IPS DF 6.9 (cell line): ENCODE data around the gene HCRT.
"Not testable (repeated sequence)": the region's sequence is repeated elsewhere in the genome, so short reads cannot be mapped to it uniquely, and the experiment has no call there.

Source experiments
- DNase-seq: peaks from one replicate; pipeline ENCODE4 v3.0.0-alpha.2; 2013; ENCODE audit warnings: low read depth, low spot score
- H3K27ac ChIP-seq: one replicate; pipeline ENCODE4 v1.5.1; 2013; ENCODE audit warnings: low read length, control low read depth
- H3K27me3 ChIP-seq: 2 replicates; pipeline ENCODE4 v1.6.1; 2013; ENCODE audit warnings: mild to moderate bottlenecking, low read length; ENCODE audit not compliant: control insufficient read depth, insufficient read depth
- H3K36me3 ChIP-seq: 2 replicates; pipeline ENCODE4 v1.6.1; 2013; ENCODE audit warnings: low read length; ENCODE audit not compliant: control insufficient read depth, insufficient read depth
- H3K4me1 ChIP-seq: 2 replicates; pipeline ENCODE4 v1.6.1; 2013; ENCODE audit warnings: low read length; ENCODE audit not compliant: control insufficient read depth, insufficient read depth
- H3K4me3 ChIP-seq: 2 replicates; pipeline ENCODE4 v1.5.1; 2013; ENCODE audit warnings: mild to moderate bottlenecking, low read length
- H3K9me3 ChIP-seq: 2 replicates; pipeline ENCODE4 v1.6.1; 2013; ENCODE audit warnings: low read length, inconsistent platforms; ENCODE audit not compliant: control insufficient read depth, insufficient read depth
- WGBS: extraction: QIAGEN DNeasy Blood & Tissue Kit; methylation state at CpG from one replicate; pipeline ENCODE4 v1.1.7; 2013; ENCODE audit warnings: mixed read lengths, missing lambda C conversion rate; ENCODE audit not compliant: insufficient read length, insufficient coverage; 5-methylcytosine and 5-hydroxymethylcytosine counted together

Gene HCRT

GRCh38 chr17:42184713-42185620, at the start of gene HCRT:
HCRT (minus strand) TSS chr17:42185452; CDS start chr17:42185365, 87 bp downstream.
- no peaks in the 10 kb centered on the region; the same call in 1 of the 2 replicates for H3K4me1 ChIP-seq
- DNase-seq, result no peak
- H3K27me3 ChIP-seq, result peaks cover 5% of the 10 kb centered on the region; the same call in 1 of the 2 replicates
- no peaks in the 10 kb centered on the region for H3K36me3 ChIP-seq
- no peaks in the 10 kb centered on the region for H3K9me3 ChIP-seq
- no CpG with 5 or more reads among the region's 11 CpGs for WGBS
- H3K4me3 ChIP-seq, result no peak within 1 kb of the TSS
- no peak within 1 kb of the TSS for H3K27ac ChIP-seq

- no peaks in the 10 kb centered on the region for H3K27me3 ChIP-seq
- no peak overlapping the region for H3K4me3 ChIP-seq
- DNase-seq, result no peak
- no peaks in the 10 kb centered on the region for H3K36me3 ChIP-seq
- WGBS, result no CpG with 5 or more reads among the region's 2 CpGs
- H3K9me3 ChIP-seq, result no peaks in the 10 kb centered on the region
- no peak overlapping the region for H3K27ac ChIP-seq
- no peaks in the 10 kb centered on the region; the same call in 1 of the 2 replicates for H3K4me1 ChIP-seq
Observed at GRCh38 chr17:42233994-42234393, 48.7 kb upstream of the HCRT start.

GRCh38 chr17:42233156-42233555, 47.9 kb upstream of the HCRT start:
- Histone ChIP-seq H3K27me3 (no peaks in the 10 kb centered on the region), H3K4me1 (no peaks in the 10 kb centered on the region; the same call in 1 of the 2 replicates), H3K9me3 (no peaks in the 10 kb centered on the region), H3K36me3 (no peaks in the 10 kb centered on the region), H3K4me3 (no peak overlapping the region), H3K27ac (no peak overlapping the region)
- no CpG with 5 or more reads among the region's 5 CpGs for WGBS
- DNase-seq, result no peak

GRCh38 chr17:42230225-42230624, 45.0 kb upstream of the HCRT start:
- no CpG with 5 or more reads among the region's 5 CpGs for WGBS
- Histone ChIP-seq H3K27ac (no peak overlapping the region), H3K9me3 (no peaks in the 10 kb centered on the region), H3K27me3 (no peaks in the 10 kb centered on the region), H3K36me3 (no peaks in the 10 kb centered on the region), H3K4me1 (no peaks in the 10 kb centered on the region; the same call in 1 of the 2 replicates), H3K4me3 (no peak overlapping the region)
- DNase-seq, result no peak

GRCh38 chr17:42227849-42228700, 42.8 kb upstream of the HCRT start:
- Histone ChIP-seq H3K27ac (no peak overlapping the region), H3K27me3 (no peaks in the 10 kb centered on the region)
- no peak for DNase-seq

GRCh38 chr17:42225646-42226045, 40.4 kb upstream of the HCRT start:
- Histone ChIP-seq H3K4me3 (no peak overlapping the region), H3K36me3 (peaks cover 11% of the 10 kb centered on the region), H3K4me1 (no peaks in the 10 kb centered on the region; the same call in 1 of the 2 replicates), H3K27me3 (no peaks in the 10 kb centered on the region), H3K27ac (no peak overlapping the region), H3K9me3 (no peaks in the 10 kb centered on the region)
- DNase-seq, result no peak
- no CpG with 5 or more reads among the region's 5 CpGs for WGBS

More at GRCh38 chr17:42227849-42228700, 42.8 kb upstream of the HCRT start:
- H3K4me1 ChIP-seq, result no peaks in the 10 kb centered on the region; the same call in 1 of the 2 replicates
- WGBS, result no CpG with 5 or more reads among the region's 11 CpGs
- H3K9me3 ChIP-seq, result no peaks in the 10 kb centered on the region
- peaks cover 6% of the 10 kb centered on the region for H3K36me3 ChIP-seq
- no peak overlapping the region for H3K4me3 ChIP-seq

- no peaks in the 10 kb centered on the region for H3K27me3 ChIP-seq
- peaks cover 11% of the 10 kb centered on the region for H3K36me3 ChIP-seq
- H3K4me1 ChIP-seq, result no peaks in the 10 kb centered on the region; the same call in 1 of the 2 replicates
- no peak for DNase-seq
- H3K4me3 ChIP-seq, result no peak overlapping the region
- H3K27ac ChIP-seq, result no peak overlapping the region
- WGBS, result no CpG with 5 or more reads among the region's 6 CpGs
- no peaks in the 10 kb centered on the region for H3K9me3 ChIP-seq
Observed at GRCh38 chr17:42224651-42225050, 39.4 kb upstream of the HCRT start.

- no peaks in the 10 kb centered on the region for H3K27me3 ChIP-seq
- no peak overlapping the region for H3K27ac ChIP-seq
- H3K36me3 ChIP-seq, result peaks cover 16% of the 10 kb centered on the region
- no CpG with 5 or more reads among the region's 3 CpGs for WGBS
- DNase-seq, result peak; percentile 55
- no peaks in the 10 kb centered on the region for H3K9me3 ChIP-seq
- H3K4me1 ChIP-seq, result no peaks in the 10 kb centered on the region
- no peak overlapping the region for H3K4me3 ChIP-seq
Observed at GRCh38 chr17:42221886-42222745, 36.9 kb upstream of the HCRT start.

GRCh38 chr17:42219280-42219679, 34.0 kb upstream of the HCRT start:
- peaks cover 16% of the 10 kb centered on the region for H3K36me3 ChIP-seq
- not testable (repeated sequence) for DNase-seq, H3K9me3 ChIP-seq, H3K4me3 ChIP-seq, H3K27ac ChIP-seq, H3K27me3 ChIP-seq, H3K4me1 ChIP-seq
- no CpG with 5 or more reads among the region's 17 CpGs for WGBS
